Gastroesophageal sphincter (tissue), 3 donors: ENCODE measurements around the gene NTMT1.

Source experiments
- CTCF ChIP-seq, 4 experiments: fragments of 200-600 bp in 2 of 4; fragments of 450-650 bp in 2 of 4; sonication (generic) in 1 of 4; IDR thresholded peaks; one replicate each; pipeline ENCODE4 v1.5.1; 2017 to 2019; ENCODE audit warnings: antibody characterized with exemption in 4 of 4, mild to moderate bottlenecking in 2 of 4, moderate library complexity in 2 of 4
- EP300 ChIP-seq: sonication (generic); formaldehyde crosslinking; IDR thresholded peaks from one replicate; pipeline ENCODE4 v1.6.1; 2017; ENCODE audit warnings: antibody characterized with exemption, mild to moderate bottlenecking
- POLR2A ChIP-seq, 2 donors: fragments of 450-650 bp; IDR thresholded peaks; one replicate each; pipeline ENCODE4 v1.6.1; 2017; ENCODE audit warnings: antibody characterized with exemption in 2 of 2, mild to moderate bottlenecking in 2 of 2, moderate library complexity in 1 of 2
- POLR2AphosphoS5 ChIP-seq: sonication (generic); formaldehyde crosslinking; IDR thresholded peaks from one replicate; pipeline ENCODE4 v1.6.1; 2017; ENCODE audit warnings: antibody characterized with exemption

GRCh38 chr9:129677456-129677855 lies 51.5 kb downstream of the NTMT1 start:
- TF ChIP-seq CTCF (IDR thresholded peaks at IDR 0.05) (no peak), POLR2A (IDR thresholded peaks at IDR 0.05) (no peak), POLR2AphosphoS5 (no peak), EP300 (no peak)
